HEK293 (cell line): ENCODE measurements around the gene MVD.

Source experiments
- MYNN ChIP-seq: fragments of 450-650 bp; formaldehyde crosslinking; IDR thresholded peaks from 2 replicates; pipeline ENCODE4 v1.5.1; 2016; ENCODE audit warnings: missing biosample characterization, missing genetic modification characterization, borderline replicate concordance
- TCF7L2 ChIP-seq: IDR thresholded peaks from 2 replicates; pipeline ENCODE4 v1.6.1; 2011; ENCODE audit warnings: low read depth, mild to moderate bottlenecking, inconsistent platforms, low read length, moderate library complexity, borderline replicate concordance
- ZBTB20 ChIP-seq: fragments of 450-650 bp; formaldehyde crosslinking; IDR thresholded peaks from 2 replicates; pipeline ENCODE4 v1.5.1; 2016; ENCODE audit warnings: missing biosample characterization, missing genetic modification characterization
- ZNF280D ChIP-seq: fragments of 450-650 bp; formaldehyde crosslinking; IDR thresholded peaks from 2 replicates; pipeline ENCODE4 v1.5.1; 2016; ENCODE audit warnings: missing biosample characterization, missing genetic modification characterization
- ZNF433 ChIP-seq: fragments of 450-650 bp; formaldehyde crosslinking; IDR thresholded peaks from 2 replicates; pipeline ENCODE4 v1.5.1; 2016; ENCODE audit warnings: missing biosample characterization, missing genetic modification characterization, low read depth
- ZNF792 ChIP-seq: fragments of 450-650 bp; formaldehyde crosslinking; IDR thresholded peaks from 2 replicates; pipeline ENCODE4 v1.5.1; 2016; ENCODE audit warnings: missing biosample characterization, missing genetic modification characterization

- TF ChIP-seq ZNF792 (tag by site-specific recombination) (no peak), MYNN (tag by site-specific recombination) (no peak), TCF7L2 (no peak), ZNF433 (tag by site-specific recombination) (no peak), ZBTB20 (tag by site-specific recombination) (no peak), ZNF280D (tag by site-specific recombination) (no peak)
These were observed 56.6 kb downstream of the MVD start for GRCh38 chr16:88606148-88606757.
